CD8-positive, alpha-beta memory T cell (primary cell): Measurements from ENCODE around the gene ASH1L. TPM values are rescaled to one million over a fixed set of nuclear protein-coding genes. Genes with fewer than 3 reads are reported as not detected.
A peak's percentile ranks its signal among the peaks of the same experiment; 100 is the strongest.
"Not testable (repeated sequence)": the region's sequence is repeated elsewhere in the genome, so short reads cannot be mapped to it uniquely, and the experiment has no call there.

ENCODE experiments used
- CTCF ChIA-PET: fragments of 350-600 bp; sonication (Branson Sonifier 250); formaldehyde crosslinking; loops from one replicate; lab custom pipeline; 2021; ENCODE audit warnings: antibody characterized with exemption; lab: Charles Lee
- POLR2A ChIA-PET: fragments of 350-600 bp; sonication (Branson Sonifier 250); formaldehyde crosslinking; loops from one replicate; lab custom pipeline; 2021; ENCODE audit warnings: antibody characterized with exemption; lab: Charles Lee
- DNase-seq, 5 donors: peaks; one replicate each; pipeline versions ENCODE4 v3.0.0 to v3.0.0-alpha.2; 2020 to 2022; ENCODE audit warnings: mixed read lengths in 1 of 5
- H3K27ac ChIP-seq: one replicate; pipeline ENCODE4 v1.7.0; 2013; ENCODE audit warnings: low read depth, mild to moderate bottlenecking, low read length, moderate library complexity
- H3K27me3 ChIP-seq: 2 replicates; pipeline ENCODE4 v1.7.0; 2013; ENCODE audit warnings: low read length, mild to moderate bottlenecking; ENCODE audit not compliant: insufficient read depth, poor library complexity, severe bottlenecking
- H3K36me3 ChIP-seq: 2 replicates; pipeline ENCODE4 v1.7.0; 2013; ENCODE audit warnings: mild to moderate bottlenecking, low read length, moderate library complexity; ENCODE audit not compliant: insufficient read depth
- H3K4me1 ChIP-seq: 2 replicates; pipeline ENCODE4 v1.7.0; 2013; ENCODE audit warnings: mild to moderate bottlenecking, low read length, moderate library complexity; ENCODE audit not compliant: insufficient read depth
- H3K4me3 ChIP-seq: 2 replicates; pipeline ENCODE4 v1.7.0; 2013; ENCODE audit warnings: mild to moderate bottlenecking, low read length
- H3K9me3 ChIP-seq: 2 replicates; pipeline ENCODE4 v1.7.0; 2013; ENCODE audit warnings: mild to moderate bottlenecking, low read length
- H3K27ac Mint-ChIP-seq, 8 donors: one replicate each; pipeline ENCODE4 v1.8.0; 2020 to 2021; ENCODE audit warnings: mixed read lengths in 8 of 8, mild to moderate bottlenecking in 6 of 8, inconsistent platforms in 3 of 8, moderate library complexity in 3 of 8
- H3K27me3 Mint-ChIP-seq, 2 donors: one replicate each; pipeline ENCODE4 v1.8.0; 2020 to 2021; ENCODE audit warnings: mixed read lengths in 2 of 2, mild to moderate bottlenecking in 1 of 2, moderate library complexity in 1 of 2
- H3K36me3 Mint-ChIP-seq, 3 donors: one replicate each; pipeline ENCODE4 v1.8.0; 2020 to 2021; ENCODE audit warnings: mixed read lengths in 3 of 3, inconsistent platforms in 1 of 3, mild to moderate bottlenecking in 1 of 3
- H3K4me1 Mint-ChIP-seq, 3 donors: one replicate each; pipeline ENCODE4 v1.8.0; 2020 to 2021; ENCODE audit warnings: mixed read lengths in 3 of 3, inconsistent platforms in 1 of 3, mild to moderate bottlenecking in 1 of 3
- H3K4me3 Mint-ChIP-seq, 7 donors: one replicate each; pipeline ENCODE4 v1.8.0; 2020 to 2021; ENCODE audit warnings: mixed read lengths in 7 of 7, mild to moderate bottlenecking in 6 of 7, moderate library complexity in 4 of 7, inconsistent platforms in 2 of 7
- H3K9me3 Mint-ChIP-seq, 5 donors: one replicate each; pipeline ENCODE4 v1.8.0; 2020 to 2022; ENCODE audit warnings: mixed read lengths in 5 of 5, mild to moderate bottlenecking in 3 of 5, moderate library complexity in 2 of 5, inconsistent platforms in 1 of 5
- polyA plus RNA-seq: library from polyadenylated mRNA; unstranded; fragments of 300-500 nt; fragmentation: Illumina TruSeq; gene quantifications from one replicate; pipeline ENCODE4 v1.2.3, GENCODE V29; 2021
- total RNA-seq, 2 experiments: library from RNA; stranded (reverse); gene quantifications; one replicate each; pipeline ENCODE4 v1.2.3, GENCODE V29; 2021

Gene ASH1L
- total and polyA plus RNA-seq, 3 experiments from 2014 or later = 25.7 to 30.5 (median 29.7) TPM

DNA sequence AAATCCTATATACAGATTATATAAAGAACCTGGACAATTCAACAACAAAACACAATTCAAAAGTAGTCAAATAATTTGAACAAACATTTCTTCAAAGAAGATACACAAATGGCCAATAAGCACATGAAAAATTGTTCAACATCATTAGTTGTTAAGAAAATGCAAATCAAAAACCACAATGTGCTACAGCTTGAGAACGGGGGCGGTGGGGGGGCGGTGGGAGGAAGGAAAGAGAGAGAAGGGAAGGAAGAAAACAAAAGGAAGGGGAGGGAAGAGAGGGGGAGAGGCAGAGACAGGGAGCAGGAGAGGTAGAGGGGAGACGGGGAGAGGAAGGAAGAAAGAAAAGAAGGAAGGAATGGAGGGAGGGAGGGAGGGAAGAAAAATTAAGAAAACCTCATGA, 44.1 kb downstream of the ASH1L start:
- peaks cover 5 to 42% (median 8%) of the 10 kb centered on the region in 3 donors for H3K36me3 Mint-ChIP-seq
- H3K36me3 ChIP-seq = no peaks in the 10 kb centered on the region
- no peaks in the 10 kb centered on the region for H3K9me3 Mint-ChIP-seq
- no peak overlapping the region for H3K4me3 ChIP-seq
- no peaks in the 10 kb centered on the region for H3K9me3 ChIP-seq
- no peak overlapping the region for H3K27ac ChIP-seq
- H3K27me3 ChIP-seq = no peaks in the 10 kb centered on the region
- no peaks in the 10 kb centered on the region for H3K27me3 Mint-ChIP-seq
- H3K4me1 Mint-ChIP-seq = peaks cover 56 to 84% (median 82%) of the 10 kb centered on the region in 3 donors
- H3K27ac Mint-ChIP-seq = peak overlapping the region in 2 of 8 donors; percentile 12 to 58
- H3K4me1 ChIP-seq = peaks cover 29% of the 10 kb centered on the region
- ChIA-PET CTCF (no interaction called here), POLR2A (interaction anchor here (1.1 kb wide), 1 partner anchor 10 kb away, joined by 6 read pairs; no protein-coding TSS in a partner anchor)
- DNase-seq = no peak
- no peak overlapping the region for H3K4me3 Mint-ChIP-seq

DNA sequence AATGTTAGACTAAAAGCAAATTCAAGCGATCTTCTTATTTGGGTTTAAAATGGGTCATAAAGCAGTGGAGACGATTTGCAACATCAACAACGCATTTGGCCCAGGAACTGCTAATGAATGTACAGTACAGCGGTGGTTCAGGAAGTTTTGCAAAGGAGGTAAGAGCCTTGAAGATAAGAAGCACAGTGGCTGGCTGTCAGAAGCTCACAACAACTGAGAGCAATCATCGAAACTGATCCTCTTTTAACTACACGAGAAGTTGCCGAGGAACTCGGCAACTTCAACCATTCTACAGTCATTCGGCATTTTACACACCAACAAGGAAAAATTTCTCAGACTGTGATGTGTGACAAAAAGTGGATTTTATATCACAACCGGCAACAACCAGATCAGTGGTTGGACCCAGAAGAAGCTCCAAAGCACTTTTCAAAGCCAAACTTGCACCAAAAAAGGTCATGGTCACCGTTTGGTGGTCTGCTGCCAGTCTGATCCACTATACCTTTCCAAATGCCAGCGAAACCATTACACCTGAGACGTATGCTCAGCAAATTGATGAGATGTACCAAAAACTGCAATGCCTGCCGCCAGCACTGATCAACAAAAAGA, 47.9 kb downstream of the ASH1L start:
- no peaks in the 10 kb centered on the region for H3K9me3 ChIP-seq
- ChIA-PET CTCF (no interaction called here), POLR2A (no interaction called here)
- H3K9me3 Mint-ChIP-seq = no peaks in the 10 kb centered on the region
- H3K4me1 ChIP-seq = peaks cover 28% of the 10 kb centered on the region
- peaks cover 47 to 74% (median 61%) of the 10 kb centered on the region in 3 donors for H3K4me1 Mint-ChIP-seq
- H3K27ac Mint-ChIP-seq = peak overlapping the region in 6 of 8 donors; percentile 15 to 81 (median 67)
- H3K27me3 ChIP-seq = no peaks in the 10 kb centered on the region
- H3K27me3 Mint-ChIP-seq = no peaks in the 10 kb centered on the region
- H3K4me3 ChIP-seq = peak overlapping the region; percentile 30
- H3K27ac ChIP-seq = no peak overlapping the region
- H3K36me3 Mint-ChIP-seq = peaks cover 0 to 51% (median 3%) of the 10 kb centered on the region in 3 donors
- no peaks in the 10 kb centered on the region for H3K36me3 ChIP-seq
- peak in 1 of 5 donors; percentile 21 for DNase-seq
- peak overlapping the region in 6 of 7 donors; percentile 28 to 75 (median 50) for H3K4me3 Mint-ChIP-seq

DNA sequence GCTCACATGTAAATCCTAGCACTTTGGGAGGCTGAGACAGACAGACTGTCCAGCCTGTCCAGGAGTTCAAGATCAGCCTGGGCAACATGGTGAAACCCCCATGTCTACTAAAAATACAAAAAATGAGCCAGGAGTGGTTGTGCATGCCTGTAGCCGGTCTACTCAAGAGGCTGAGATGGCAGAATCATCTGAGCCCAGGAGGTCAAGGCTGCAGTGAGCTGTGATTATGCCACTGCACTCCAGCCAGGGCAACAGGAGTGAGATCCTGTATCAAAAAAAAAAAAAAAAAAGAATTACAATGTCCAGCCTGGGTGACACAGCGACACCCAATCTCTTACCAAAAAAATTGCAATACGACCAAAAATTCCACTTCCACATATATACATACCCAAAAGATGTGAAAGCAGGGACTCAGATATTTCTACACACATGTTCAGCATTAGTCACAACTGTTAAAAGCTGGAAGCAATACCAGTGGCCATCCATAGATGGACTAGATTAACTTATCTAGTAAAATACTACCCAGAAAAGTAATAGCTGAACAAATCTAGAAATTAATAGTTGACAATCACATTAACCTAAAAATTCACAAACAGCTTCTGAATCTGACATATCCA, 49.2 kb downstream of the ASH1L start:
- no peak overlapping the region for H3K27ac ChIP-seq
- H3K4me3 Mint-ChIP-seq = no peak overlapping the region
- no peak for DNase-seq
- H3K4me1 ChIP-seq = peaks cover 28% of the 10 kb centered on the region
- peaks cover 0 to 47% (median 3%) of the 10 kb centered on the region in 3 donors for H3K36me3 Mint-ChIP-seq
- H3K9me3 ChIP-seq = no peaks in the 10 kb centered on the region
- H3K27me3 Mint-ChIP-seq = no peaks in the 10 kb centered on the region
- H3K4me1 Mint-ChIP-seq = peaks cover 43 to 73% (median 58%) of the 10 kb centered on the region in 3 donors
- no peaks in the 10 kb centered on the region for H3K27me3 ChIP-seq
- H3K36me3 ChIP-seq = no peaks in the 10 kb centered on the region
- H3K4me3 ChIP-seq = no peak overlapping the region
- ChIA-PET POLR2A (interaction anchor here (0.6 kb wide), 1 partner anchor 40 kb away, joined by 4 read pairs; no protein-coding TSS in a partner anchor), CTCF (interaction anchor here (0.7 kb wide), 1 partner anchor 49 kb away, joined by 3 read pairs; the partner anchor contains the start of gene ASH1L)
- H3K9me3 Mint-ChIP-seq = no peaks in the 10 kb centered on the region
- H3K27ac Mint-ChIP-seq = peak overlapping the region in 2 of 8 donors; percentile 1 to 5

DNA sequence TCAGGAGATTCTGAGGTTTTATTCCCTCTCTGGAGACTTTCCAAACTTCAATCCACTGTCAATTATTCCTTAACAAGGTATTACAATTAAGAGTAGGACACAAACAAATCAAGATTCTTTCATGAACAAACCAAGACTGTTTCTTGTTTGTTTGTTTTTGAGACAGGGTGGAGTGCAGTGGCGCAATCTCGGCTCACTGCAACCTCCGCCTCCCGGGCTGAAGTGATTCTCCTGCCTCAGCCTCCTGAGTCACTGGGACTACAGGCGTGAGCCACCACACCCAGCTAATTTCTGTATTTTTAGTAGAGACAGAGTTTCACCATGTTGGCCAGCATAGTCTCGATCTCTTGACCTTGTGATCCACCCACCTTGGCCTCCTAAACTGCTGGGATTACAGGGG, 51.2 kb downstream of the ASH1L start:
- Mint-ChIP-seq H3K4me1 (peaks cover 37 to 69% (median 54%) of the 10 kb centered on the region in 3 donors), H3K27ac (peak overlapping the region in 4 of 8 donors; percentile 22 to 92 (median 34)), H3K36me3 (peaks cover 0 to 38% (median 0%) of the 10 kb centered on the region in 3 donors)
- H3K4me3 Mint-ChIP-seq, CTCF ChIA-PET, H3K9me3 ChIP-seq, H3K27me3 Mint-ChIP-seq, H3K9me3 Mint-ChIP-seq, H3K4me3 ChIP-seq, DNase-seq, H3K27me3 ChIP-seq, H3K36me3 ChIP-seq, H3K27ac ChIP-seq: not testable (repeated sequence)
- H3K4me1 ChIP-seq = peaks cover 38% of the 10 kb centered on the region
- POLR2A ChIA-PET = interaction anchor here (0.6 kb wide), 1 partner anchor 11 kb away, joined by 3 read pairs; no protein-coding TSS in a partner anchor

DNA sequence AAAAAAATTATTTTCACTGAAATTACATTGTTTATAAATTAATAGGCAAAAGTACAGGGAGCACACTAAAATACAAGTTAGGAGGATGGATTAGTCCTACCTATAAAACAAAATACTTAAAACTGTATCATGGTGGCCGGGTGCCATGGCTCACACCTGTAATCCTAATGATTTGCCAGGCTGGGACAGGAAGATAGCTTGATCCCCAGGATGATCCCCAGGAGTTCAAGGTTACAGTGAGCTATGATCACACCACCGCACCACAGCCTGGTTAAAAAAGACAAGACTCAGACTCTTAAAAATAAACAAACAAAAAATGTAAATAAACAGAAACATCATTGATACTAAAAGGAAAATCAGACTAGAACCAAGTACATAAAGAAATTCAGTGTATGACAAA, 53.5 kb downstream of the ASH1L start:
- H3K9me3 Mint-ChIP-seq = no peaks in the 10 kb centered on the region
- Histone ChIP-seq H3K27ac (no peak overlapping the region), H3K9me3 (no peaks in the 10 kb centered on the region), H3K36me3 (no peaks in the 10 kb centered on the region), H3K4me1 (peaks cover 24% of the 10 kb centered on the region), H3K4me3 (no peak overlapping the region), H3K27me3 (no peaks in the 10 kb centered on the region)
- peaks cover 0 to 42% (median 3%) of the 10 kb centered on the region in 3 donors for H3K36me3 Mint-ChIP-seq
- ChIA-PET POLR2A (interaction anchor here (1.0 kb wide), 1 partner anchor 9 kb away, joined by 6 read pairs; no protein-coding TSS in a partner anchor), CTCF (no interaction called here)
- H3K27ac Mint-ChIP-seq = peak overlapping the region in 4 of 8 donors; percentile 31 to 68 (median 48)
- no peak overlapping the region for H3K4me3 Mint-ChIP-seq
- peaks cover 31 to 63% (median 43%) of the 10 kb centered on the region in 3 donors for H3K4me1 Mint-ChIP-seq
- no peaks in the 10 kb centered on the region for H3K27me3 Mint-ChIP-seq
- DNase-seq = no peak

DNA sequence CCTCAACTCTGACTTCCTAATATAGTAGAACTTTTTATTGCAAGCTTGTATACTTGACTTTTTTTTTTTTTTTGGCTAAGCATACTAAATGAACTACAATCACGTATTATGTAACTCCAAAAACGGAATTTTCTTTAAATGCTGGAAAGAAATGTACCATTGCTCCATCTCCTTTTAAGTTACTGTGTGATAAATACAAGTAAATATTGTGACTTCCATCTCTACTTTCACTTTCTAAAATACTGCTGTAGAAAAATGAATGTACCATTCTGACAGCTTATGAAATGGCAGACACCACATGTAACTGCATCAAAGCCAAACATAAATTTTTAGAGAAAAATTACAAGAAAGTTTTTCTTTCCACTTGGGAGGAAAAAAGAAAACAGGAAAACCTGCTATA, 54.7 kb downstream of the ASH1L start:
- Histone ChIP-seq H3K9me3 (no peaks in the 10 kb centered on the region), H3K27ac (no peak overlapping the region), H3K4me3 (no peak overlapping the region), H3K27me3 (no peaks in the 10 kb centered on the region), H3K4me1 (peaks cover 14% of the 10 kb centered on the region), H3K36me3 (no peaks in the 10 kb centered on the region)
- H3K36me3 Mint-ChIP-seq = peaks cover 0 to 33% (median 3%) of the 10 kb centered on the region in 3 donors
- H3K4me3 Mint-ChIP-seq = peak overlapping the region in 2 of 7 donors; percentile 9 to 10
- no peak for DNase-seq
- CTCF ChIA-PET = no interaction called here
- POLR2A ChIA-PET = interaction anchor here (1.0 kb wide), 1 partner anchor 10 kb away, joined by 6 read pairs; no protein-coding TSS in a partner anchor
- peaks cover 25 to 62% (median 42%) of the 10 kb centered on the region in 3 donors for H3K4me1 Mint-ChIP-seq
- H3K9me3 Mint-ChIP-seq = no peaks in the 10 kb centered on the region
- H3K27me3 Mint-ChIP-seq = no peaks in the 10 kb centered on the region
- H3K27ac Mint-ChIP-seq = peak overlapping the region in 4 of 8 donors; percentile 6 to 43 (median 22)

DNA sequence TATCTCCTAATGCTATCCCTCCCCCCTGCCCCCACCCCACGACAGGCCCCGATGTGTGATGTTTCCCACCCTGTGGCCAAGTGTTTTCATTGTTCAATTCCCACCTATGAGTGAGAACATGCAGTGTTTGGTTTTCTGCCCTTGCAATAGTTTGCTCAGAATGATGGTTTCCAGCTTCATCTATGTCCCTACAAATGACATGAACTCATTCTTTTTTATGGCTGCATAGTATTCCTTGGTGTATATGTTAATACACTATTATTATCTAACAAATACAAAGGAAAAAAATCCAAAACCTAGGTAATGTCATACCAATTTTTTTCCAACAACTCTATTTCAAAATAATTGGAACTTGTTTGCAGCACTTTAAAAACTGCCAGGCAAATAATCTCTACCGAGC, 56.6 kb downstream of the ASH1L start:
- peaks cover 24 to 56% (median 38%) of the 10 kb centered on the region in 3 donors for H3K4me1 Mint-ChIP-seq
- DNase-seq, POLR2A ChIA-PET, H3K4me3 ChIP-seq, H3K27ac ChIP-seq, CTCF ChIA-PET, H3K27me3 Mint-ChIP-seq, H3K4me3 Mint-ChIP-seq, H3K27me3 ChIP-seq, H3K36me3 ChIP-seq, H3K9me3 ChIP-seq, H3K9me3 Mint-ChIP-seq, H3K27ac Mint-ChIP-seq: not testable (repeated sequence)
- peaks cover 17% of the 10 kb centered on the region for H3K4me1 ChIP-seq
- H3K36me3 Mint-ChIP-seq = peaks cover 0 to 22% (median 3%) of the 10 kb centered on the region in 3 donors

DNA sequence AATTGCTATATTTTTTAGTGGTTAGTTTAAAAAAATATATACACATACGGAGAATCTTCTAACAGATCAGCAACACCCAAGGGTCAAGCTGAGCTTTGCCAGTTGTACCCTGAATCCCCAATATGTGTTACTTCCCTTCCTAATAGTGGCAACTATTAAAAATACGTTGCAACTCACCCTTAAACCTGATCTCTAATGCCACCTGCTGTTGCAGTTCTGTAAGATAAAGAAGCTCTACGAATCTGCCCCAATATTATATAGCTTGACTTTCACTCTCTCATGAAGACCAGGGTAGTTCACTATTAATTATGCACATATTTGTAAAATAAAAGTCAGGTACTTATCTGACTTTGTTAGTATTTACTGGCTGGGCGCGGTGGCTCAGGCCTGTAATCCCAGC, 58.4 kb downstream of the ASH1L start:
- H3K36me3 Mint-ChIP-seq = peaks cover 0 to 16% (median 3%) of the 10 kb centered on the region in 3 donors
- DNase-seq = no peak
- H3K27me3 Mint-ChIP-seq = no peaks in the 10 kb centered on the region
- Histone ChIP-seq H3K4me1 (peaks cover 27% of the 10 kb centered on the region), H3K27me3 (no peaks in the 10 kb centered on the region), H3K4me3 (no peak overlapping the region), H3K36me3 (no peaks in the 10 kb centered on the region), H3K9me3 (no peaks in the 10 kb centered on the region), H3K27ac (no peak overlapping the region)
- H3K4me1 Mint-ChIP-seq = peaks cover 33 to 62% (median 51%) of the 10 kb centered on the region in 3 donors
- H3K9me3 Mint-ChIP-seq = no peaks in the 10 kb centered on the region
- peak overlapping the region in 2 of 8 donors; percentile 41 to 63 for H3K27ac Mint-ChIP-seq
- no peak overlapping the region for H3K4me3 Mint-ChIP-seq
- CTCF ChIA-PET = interaction anchor here (0.6 kb wide), 1 partner anchor 615 kb away, joined by 3 read pairs; no protein-coding TSS in a partner anchor
- POLR2A ChIA-PET = no interaction called here
